Islet precursor cell (in vitro differentiated cells): ENCODE data around the gene TRUB1.
"Not testable (repeated sequence)": the region's sequence is repeated elsewhere in the genome, so short reads cannot be mapped to it uniquely, and the experiment has no call there.

Source experiments
- DNase-seq: peaks from one replicate; pipeline ENCODE4 v3.0.0-alpha.2; 2018

TRUB1 gene

DNA sequence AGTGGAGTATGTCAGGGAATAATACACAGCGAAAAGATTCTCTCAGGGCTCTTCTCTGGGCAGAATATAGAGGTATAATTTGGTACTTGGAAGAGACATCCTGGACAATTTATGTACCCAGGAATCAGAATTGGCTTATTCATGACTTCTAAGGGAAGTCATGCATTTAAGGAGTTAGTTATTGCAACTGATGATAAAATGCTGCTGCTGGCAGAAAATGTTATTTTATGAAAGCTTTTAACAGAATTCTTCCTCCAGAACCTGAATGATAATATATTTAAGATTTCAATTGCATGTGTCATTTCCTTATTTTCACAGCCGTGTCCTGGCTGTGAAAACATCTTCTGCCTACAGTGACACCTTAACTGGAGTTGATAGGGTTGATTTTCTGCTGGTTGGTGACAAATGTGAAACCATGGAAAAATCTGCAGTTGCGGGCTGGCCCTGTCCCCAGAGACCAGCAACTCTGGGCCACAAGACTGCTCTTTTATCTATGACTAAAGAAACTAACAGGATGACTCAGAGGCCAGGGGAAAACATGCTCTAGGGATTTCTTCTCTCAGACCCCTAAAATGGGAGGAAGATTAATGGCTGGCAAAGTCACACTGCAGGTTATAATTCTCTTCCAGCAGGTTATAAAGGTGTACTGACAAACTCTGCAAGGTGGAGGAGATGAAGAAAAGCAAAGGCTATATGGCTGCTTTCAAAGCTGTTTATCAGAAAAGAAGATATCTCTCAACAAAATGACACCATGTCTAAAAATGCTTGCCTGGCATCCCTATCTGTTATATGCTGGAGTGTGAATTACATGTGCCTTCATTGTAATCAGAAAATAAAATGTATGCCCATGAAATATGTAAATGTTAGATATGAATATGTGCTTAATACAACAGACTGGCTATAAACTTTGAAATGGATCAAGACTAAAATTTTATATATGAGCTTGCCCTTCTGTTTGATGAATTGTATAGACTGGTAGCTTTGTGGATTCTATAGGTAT, 12.1 kb upstream of the TRUB1 start:
- peak; percentile 59 for DNase-seq

DNA sequence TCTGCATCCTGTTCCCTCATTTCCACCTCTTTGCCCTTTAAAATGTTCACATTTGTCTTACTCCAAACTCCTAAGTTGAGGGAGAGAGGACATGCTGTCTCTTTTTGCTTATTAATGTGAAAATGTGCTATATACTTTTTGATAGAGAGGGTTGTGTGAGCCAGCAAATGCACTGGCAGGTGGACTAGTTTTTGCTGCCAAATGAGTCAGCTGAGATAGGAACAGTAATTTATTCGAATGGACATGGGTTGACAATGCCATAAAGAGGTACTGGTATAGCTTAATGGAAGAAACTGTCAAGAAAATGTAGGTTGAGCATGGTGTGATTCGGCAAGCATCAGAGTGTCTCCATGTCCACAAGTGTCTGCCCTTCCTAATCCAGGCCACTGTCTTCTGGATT, 9.2 kb upstream of the TRUB1 start:
- no peak for DNase-seq

DNA sequence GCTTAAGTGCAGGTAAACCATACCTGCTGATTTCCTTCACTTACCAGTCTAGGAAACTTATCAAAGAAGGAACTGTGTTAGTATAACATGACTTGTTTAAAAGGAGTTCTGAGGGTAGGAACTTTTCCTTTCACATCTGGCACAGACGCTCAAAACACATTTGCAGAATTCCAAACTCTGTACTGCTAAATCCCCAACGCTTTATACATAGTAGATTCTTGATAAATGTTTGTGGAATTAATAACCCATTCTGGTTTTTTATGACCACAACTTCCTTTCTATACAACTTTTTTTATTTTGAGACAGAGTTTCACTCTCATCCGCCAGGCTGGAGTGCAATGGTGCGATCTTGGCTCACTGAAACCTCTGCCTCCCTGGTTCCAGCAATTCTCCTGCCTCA, 7.7 kb upstream of the TRUB1 start:
- DNase-seq, result no peak

DNA sequence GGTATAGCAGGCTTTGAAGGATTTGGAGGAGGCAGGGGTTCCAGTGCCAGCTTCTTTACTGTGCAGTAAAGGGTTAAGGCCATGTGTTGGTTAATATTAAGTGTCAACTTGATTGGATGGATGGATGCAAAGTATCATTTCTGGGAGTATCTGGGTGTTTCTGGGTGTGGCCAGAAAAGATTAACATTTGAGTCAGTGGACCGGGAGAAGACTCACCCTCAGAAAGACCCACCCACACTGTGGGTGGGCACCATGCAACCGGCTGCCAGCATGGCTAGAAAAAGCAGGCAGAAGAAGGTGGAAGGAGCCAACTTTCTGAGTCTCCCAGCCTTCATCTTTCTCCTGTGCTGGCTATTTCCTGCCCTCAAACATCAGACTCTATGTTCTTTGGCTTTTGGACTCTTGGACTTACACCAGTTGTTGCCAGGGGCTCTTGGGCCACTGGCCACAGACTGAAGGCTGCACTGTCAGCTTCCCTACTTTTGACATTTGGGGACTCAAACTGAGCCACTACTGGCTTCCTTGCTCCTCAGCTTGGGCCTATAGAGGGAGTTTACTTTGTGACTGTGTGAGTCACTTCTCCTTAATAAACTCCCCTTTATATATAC, 6.8 kb upstream of the TRUB1 start:
- DNase-seq, result no peak

DNA sequence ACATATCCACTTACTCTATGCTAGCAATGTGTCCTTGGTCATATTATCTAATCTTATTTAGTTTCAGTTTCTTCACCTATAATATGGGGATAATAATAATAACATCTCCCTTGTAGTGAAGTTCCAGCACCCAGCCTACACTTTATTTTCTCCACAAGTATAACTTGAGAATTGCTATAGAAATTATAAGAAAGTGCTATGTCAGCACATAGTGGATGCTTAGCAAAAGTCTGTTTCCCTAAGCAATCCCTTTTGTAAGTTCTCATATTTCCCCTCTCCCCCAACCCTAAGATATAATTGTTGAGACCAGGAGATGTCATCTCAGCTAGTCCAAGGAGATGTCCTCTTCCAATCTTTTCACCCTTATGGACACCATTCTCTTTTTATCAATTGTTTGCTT, 5.8 kb upstream of the TRUB1 start:
- DNase-seq, result no peak

DNA sequence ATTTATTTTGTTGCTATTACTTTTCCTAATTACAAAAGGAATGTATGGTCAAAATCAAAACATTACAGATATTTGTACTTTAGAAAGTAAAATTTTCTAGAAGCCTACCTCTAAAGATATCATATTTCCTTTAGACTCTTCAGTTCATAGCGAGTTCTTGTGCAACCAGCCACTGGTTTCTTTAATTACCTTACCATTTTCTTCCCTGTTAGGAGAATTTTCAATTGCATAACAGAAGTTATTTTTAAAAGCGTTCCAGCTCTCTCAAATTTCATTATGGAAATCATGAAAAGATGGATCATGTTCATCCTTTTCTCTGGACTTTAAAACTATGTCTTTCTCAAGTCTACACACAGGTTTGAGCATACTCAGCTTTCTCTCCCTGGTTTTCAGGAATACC, 5.0 kb upstream of the TRUB1 start:
- DNase-seq, result no peak

DNA sequence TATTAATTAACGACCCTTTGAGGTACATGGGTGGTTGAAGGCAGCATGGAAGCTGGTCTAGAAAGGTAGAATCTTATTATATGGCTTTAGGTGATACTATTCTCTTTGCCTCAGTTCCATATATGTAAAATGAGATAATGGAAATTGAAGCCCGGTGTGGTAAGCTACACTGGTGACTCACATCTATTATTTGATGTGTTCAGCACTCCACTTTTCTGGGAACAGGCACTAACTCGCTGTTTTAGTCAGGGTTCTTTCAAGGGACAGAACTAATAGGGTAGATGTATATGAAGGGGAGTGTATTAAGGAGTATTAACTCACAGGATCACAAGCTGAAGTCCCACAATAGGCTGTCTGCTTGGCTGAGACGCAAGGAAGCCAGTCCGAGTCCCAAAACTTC, 4.4 kb upstream of the TRUB1 start:
- no peak for DNase-seq

DNA sequence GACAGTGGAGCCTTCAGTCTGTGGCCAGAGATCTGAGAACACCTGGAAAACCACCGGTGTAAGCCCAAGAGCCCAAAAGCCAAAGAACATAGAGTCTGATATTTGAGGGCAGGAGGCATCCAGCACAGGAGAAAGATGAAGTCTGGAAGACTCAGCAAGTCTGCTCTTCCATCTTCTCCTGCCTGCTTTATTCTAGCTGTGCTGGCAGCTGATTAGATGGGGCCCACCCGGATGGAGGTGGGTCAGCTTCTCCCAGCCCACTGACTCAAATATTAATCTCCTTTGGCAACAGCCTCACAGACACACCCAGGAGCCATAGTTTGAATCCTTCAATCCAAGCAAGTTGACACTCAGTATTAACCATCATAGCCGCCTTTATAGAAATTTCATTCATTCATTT, 4.0 kb upstream of the TRUB1 start:
- DNase-seq, result not testable (repeated sequence)

DNA sequence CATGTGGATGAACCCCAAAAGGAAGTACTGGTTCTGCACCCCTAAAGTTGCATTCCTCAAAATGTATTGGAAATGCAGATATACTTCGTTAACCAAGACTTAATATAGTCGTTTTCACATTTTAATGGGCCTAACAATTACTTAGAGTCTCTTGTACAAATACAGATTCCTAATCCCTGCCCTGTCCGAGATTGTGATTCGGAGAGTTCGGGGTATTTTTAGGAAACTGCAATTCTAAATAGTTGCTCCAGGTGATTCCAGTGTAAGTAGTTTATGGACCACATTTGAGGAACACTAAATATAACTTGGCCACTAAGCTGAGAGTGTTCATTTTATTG, 830 bp downstream of the TRUB1 start:
- no peak for DNase-seq

DNA sequence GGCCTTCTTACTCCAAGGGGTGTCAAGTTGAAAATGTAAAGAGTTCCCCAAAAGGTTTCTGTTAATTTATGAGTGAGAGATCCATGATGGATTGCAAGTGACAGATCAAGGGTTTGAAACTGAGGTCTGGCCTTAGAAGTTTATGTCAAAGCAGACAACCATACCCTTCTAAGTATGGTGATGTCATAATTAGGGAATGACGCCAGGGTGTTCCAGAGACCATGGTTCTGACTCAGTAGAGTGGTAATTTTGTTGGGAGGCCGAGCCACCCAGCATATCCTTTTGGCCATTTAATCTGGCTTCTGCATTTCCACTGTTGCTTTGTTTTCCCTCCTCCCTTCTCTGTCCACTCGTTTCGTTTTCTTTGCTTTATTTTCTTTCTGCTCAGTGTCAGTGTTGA, 2.7 kb downstream of the TRUB1 start:
- peak; percentile 60 for DNase-seq

DNA sequence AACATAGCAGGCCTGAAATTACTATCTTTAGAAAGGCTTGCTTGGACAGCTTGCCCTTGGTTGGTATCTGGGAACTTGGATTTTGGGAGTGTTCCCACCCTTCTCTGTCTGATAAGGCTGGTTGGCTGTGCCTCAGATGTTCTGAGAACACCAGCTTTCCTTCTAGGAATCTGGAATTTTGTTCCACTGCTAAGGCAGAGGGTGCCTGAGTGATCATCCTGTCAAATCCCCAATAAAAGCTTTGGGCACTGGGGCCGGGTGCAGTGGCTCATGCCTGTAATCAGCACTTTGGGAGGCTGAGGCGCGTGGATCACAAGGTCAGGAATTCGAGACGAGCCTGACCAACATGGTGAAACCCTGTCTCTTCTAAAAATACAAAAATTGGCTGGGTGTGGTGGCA, 5.0 kb downstream of the TRUB1 start:
- no peak for DNase-seq

DNA sequence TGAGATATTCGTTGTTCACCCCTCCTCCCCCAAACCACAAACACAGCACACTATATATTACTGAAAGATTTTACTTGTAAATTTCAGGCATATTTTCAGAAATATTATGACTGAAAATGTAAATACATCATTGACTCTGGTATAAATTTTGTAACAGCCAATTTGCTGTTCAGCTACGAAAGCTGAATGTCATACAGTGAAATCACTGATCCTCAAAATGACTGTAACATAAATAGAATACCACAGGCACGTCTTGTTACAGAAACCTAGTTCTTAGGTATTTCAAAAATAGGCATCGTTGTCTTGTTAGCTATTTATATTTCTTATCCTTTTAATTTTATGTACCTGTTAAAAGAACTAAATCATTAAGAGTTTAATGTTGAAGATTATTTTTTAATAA, 15.1 kb downstream of the TRUB1 start:
- DNase-seq, result no peak

DNA sequence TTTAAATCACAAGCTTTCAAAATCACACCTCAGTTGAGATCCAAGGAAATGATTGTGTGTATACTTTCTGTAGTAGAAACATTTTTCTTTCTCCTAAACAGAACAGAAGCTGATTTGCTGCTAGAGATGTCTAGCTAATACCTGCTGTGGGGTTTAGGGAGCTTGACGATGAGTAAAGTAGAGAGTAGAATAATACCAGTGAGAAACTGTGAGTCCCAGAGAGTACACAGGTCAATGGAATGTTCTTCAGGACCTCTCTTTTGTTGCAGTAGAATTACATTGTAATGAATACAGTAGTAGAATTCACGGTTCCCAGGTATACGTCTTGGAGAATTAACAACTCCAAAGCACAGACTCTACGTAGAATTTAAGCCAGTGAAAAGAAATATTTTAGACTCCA, 18.0 kb downstream of the TRUB1 start:
- DNase-seq, result no peak

DNA sequence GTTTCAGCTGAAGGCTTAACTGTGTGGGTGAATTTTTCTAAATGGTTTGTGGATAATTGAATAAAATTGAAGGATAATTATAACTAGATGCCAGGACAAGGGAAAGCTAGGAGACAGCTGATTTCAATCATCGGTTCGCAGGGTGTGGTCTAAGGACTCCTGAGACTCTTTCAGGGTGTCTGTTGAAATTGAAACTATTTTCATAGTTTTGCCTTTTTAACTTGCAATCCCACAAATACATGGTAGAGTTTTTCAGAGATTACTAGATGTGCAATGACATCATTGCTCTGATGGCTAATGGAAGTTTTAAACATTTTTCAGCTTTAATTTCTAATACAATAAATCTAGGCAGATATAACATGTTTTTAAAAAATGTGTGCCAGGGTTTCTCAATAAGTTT, 18.5 kb downstream of the TRUB1 start:
- DNase-seq, result no peak

DNA sequence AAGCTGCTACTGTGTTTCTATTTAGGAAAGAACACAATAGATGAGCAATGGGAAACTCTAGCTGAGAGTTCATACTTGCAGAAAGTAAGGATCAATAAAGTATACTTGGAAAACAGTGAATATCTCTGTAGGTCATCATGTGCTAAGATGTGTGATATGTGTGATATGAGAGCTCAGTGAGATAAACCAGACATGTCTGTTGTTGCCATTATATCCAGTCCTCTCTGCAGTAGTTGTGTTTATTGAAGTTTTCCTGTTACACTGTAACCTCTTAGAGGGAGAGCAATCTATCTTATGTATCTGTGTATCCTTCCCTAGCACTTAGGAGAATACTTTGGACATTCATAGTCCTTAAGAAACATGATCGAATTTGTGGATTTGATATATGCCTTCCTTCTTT, 19.1 kb downstream of the TRUB1 start:
- DNase-seq, result no peak

DNA sequence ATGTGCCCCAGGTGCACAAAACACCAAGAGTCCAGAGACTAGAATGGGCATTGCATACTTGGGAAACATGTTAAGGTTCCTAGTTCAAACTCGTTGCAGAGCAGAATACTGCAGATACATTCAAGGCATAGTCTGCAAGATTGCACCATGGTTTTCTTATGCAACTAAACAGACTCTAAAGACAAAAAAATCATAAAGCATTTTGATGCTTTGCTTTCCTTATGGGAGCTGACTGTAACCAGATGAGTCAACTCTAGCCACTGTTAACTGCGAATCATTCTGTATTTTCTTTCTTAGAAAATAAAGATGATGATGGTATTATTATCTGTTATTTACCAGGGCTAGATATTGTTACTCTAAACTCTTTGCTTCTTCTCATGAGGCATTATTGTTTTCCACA, 19.7 kb downstream of the TRUB1 start:
- DNase-seq, result no peak

DNA sequence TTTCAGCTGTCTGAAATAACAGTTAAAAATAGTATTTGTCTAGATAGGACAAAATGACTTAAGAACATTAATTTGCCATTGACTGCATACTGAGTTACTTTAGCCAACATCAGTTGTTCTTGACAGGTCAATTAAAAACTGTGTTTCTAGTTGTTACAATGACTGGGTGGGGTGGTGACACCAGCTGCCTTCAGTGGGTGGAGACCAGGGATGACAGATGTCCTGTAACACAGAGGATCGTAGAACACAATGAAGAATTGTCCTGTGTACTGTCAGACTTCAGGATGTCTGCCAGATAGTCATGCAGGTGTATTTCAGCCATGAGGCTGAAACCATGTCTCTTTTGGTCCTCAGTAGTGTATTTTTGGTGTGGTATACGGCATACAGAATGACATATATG, 24.4 kb downstream of the TRUB1 start:
- DNase-seq, result no peak

DNA sequence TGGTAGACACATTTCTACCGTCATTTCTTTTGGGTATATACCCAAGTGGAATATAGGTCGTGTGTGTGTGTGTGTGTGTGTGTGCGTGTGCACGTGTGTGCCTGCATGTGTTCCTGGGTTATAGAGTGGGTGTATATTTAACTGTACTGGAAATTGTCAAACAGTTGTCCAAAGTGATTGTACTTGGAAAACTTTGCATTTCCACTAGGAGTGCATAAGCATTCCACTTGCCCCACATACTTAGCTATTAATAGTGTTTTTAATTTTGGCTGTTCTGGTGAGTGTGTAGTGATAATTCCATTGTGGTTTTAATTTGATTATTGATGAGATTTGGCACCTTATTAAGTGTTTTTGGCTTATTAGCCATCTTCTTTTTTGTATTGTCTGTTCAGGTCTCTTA, 25.9 kb downstream of the TRUB1 start:
- DNase-seq, result no peak

DNA sequence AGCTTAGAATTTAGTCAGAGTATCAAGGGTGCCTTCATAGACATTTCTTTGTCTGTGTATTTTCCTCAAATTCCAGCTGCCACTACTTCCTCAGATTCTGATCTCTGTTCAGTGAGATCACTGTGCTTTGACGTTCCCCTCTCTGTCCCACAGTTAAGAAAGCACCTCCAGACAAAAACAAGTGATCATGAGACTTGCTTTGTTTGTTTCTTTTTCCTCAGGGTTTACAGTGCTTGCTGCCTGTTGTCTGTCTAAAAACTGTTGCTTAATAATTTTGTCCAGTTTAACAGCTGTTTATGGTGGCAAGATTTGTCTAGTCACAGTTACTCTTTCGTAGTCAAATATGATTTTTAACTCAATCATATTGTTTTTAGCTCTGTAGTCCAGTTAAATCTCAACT, 29.1 kb downstream of the TRUB1 start:
- peak; percentile 73 for DNase-seq

DNA sequence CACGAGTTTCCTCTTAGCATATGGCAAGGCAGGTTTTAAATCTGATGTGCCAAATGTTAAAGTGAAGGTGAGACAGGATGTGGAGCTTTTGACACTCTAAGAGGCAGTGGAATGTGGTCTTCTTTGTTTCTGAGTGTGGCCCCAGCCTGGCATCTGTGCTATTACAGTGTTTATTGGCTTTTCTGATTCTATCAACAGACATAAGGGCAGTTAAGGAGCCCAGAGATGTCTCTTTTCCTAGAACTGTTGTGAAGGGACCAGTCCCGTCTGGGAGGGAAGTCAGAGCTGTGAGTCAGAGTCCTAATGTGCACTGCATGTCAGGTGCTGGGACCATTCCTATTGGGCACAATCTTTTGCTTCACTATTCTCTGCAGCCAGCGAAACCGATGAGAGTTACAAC, 32.5 kb downstream of the TRUB1 start:
- peak; percentile 94 for DNase-seq

DNA sequence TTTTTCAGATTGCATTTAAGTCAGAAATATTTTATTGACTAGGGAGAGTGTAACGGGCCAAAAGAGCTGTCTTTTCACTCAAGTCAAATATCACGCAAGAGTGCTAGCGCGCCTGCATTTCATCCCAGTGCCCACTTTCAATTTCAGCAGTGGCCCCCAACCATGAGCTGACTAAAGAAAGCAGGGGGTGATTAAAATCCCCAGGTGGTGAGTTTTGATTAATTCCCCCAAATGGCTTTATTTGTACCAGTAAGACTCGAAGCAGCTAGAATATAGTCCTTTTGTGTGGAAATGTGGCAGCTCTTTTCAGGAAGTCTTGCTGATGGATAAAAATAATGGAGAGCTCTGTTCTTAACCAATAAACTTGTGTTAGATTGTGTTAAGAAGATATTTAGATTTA, 35.3 kb downstream of the TRUB1 start:
- DNase-seq, result no peak

DNA sequence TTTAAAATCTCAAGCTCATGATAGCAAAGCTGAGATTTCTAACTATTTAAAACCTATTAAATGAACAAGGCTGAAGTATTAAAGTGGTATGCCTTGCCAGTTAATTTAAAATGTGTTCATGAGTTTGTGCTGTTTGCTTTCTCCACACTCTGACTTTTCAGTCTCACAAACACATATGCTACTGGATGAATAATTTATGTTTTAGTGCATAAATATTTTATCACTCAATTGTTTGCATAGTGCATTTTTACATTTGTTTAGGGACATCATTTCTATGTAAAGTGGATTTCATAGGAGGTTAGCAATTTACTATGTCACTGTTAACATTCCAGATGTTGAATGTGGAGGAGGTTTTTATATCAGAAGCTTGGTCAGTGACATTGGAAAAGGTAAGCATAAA, 36.0 kb downstream of the TRUB1 start:
- no peak for DNase-seq

DNA sequence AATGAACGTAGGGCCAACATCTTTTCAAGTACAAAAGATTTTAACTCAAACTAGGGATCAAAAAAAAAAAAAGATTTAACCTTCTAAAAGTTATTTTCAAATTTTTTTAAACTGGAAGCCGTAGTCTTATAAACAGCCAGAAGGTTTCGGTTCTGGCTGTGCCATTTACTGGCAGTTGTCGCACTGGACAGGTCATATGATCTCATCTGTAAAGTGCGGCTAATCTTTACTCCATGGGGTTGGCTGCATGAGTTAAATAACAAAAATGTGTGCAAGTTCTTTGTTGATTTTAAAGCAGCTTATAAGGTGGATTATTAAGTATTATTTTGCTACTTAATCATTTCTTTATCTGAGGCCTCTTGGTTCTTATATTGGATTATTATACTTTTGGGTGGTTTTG, 36.6 kb downstream of the TRUB1 start:
- DNase-seq, result no peak

DNA sequence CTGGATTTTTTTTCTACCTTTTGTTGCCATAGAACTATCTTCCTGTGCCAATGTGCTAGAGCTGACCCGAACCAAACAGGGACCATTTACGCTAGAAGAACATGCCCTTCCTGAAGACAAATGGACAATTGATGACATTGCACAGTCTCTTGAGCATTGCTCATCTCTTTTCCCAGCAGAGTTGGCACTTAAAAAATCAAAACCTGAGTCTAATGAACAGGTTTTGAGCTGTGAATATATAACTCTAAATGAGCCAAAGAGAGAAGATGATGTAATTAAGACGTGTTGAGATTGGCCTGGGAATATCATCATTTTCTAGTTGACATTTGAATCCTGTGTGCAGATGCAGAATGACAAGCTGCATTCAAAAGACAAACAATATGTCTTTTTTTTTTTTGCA, 37.1 kb downstream of the TRUB1 start:
- DNase-seq, result no peak

DNA sequence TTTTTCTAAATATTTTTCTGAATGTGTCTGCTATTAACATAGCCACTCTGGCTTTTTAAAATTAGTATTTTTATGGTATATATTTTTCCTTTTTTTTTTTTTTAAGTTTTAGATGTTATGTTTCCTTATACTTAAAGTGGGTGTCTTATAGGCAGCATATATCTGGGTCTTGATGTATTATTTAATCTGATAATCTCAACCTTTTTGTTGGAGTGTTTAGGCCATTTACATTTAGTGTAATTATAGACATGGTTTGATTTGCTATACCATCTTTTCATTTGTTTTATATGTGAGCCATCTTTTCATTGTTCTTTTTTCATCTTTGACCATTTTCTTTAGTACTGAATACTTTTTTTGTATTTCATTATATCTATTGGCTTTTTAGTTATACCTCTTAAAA, 45.0 kb downstream of the TRUB1 start:
- DNase-seq, result no peak
